ENCODE measurements around the gene TEC.

The TEC gene

DNA sequence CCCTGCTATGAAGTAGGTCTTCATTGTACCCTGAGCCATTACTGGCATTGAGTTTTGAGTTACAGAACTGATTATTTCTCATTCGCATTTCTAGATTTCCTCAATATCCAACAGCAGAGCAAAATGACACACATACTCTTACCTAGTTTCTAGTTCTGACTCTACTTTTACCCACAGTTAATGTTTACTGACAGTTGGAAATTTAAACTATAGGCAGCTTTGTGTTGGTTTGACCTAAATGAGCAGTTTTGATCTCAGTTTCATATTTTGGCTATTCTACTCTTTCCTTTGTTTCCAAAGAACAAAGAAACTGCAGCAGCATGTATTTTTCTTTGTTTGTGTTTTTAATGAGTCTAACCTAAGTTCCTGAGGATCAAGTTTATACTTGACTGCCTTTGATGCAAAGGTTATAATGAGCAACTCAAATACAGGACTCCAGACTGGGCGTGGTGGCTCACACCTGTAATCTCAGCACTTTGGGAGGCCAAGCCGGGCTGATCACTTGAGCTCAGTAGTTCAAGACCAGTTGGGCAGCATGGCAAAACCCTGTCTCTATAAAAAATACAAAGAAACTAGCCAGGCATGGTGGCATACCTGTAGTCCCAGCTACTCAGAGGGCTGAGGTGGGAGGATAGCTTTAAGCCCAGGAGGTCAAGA is 166.0 kb downstream of the TEC start:
- no peak overlapping the region for H3K27ac ChIP-seq
- POLR2A ChIA-PET (ENCODE audit: low non-redundant PET) = no interaction called here
- DNase-seq (ENCODE audit: low spot score) = no peak
- TF ChIP-seq CTCF (conservative IDR thresholded peaks at IDR 0.05; ENCODE audit: low read depth) = no peak
- CTCF ChIA-PET = no interaction called here

- no peak for DNase-seq (ENCODE audit: low spot score)
- ChIA-PET CTCF (interaction anchor here (0.6 to 1.1 kb wide), 4 partner anchors 9 to 1062 kb away, joined by 3 to 4 read pairs (median 3); no protein-coding TSS in a partner anchor), POLR2A (ENCODE audit: low non-redundant PET) (no interaction called here)
- TF ChIP-seq CTCF (conservative IDR thresholded peaks at IDR 0.05; ENCODE audit: low read depth) = no peak
- no peak overlapping the region for H3K27ac ChIP-seq
Measured at GRCh38 chr4:48102303-48102702, 167.3 kb downstream of the TEC start.

GRCh38 chr4:48100256-48100655 is 169.4 kb downstream of the TEC start:
- TF ChIP-seq CTCF (conservative IDR thresholded peaks at IDR 0.05; ENCODE audit: low read depth) = no peak
- no peak overlapping the region for H3K27ac ChIP-seq
- CTCF ChIA-PET = no interaction called here
- POLR2A ChIA-PET (ENCODE audit: low non-redundant PET) = no interaction called here
- DNase-seq (ENCODE audit: low spot score) = no peak

GRCh38 chr4:48095441-48095840 is 174.2 kb downstream of the TEC start:
- ChIA-PET CTCF (interaction anchor here (1.0 kb wide), 1 partner anchor 8 kb away, joined by 4 read pairs; no protein-coding TSS in a partner anchor), POLR2A (ENCODE audit: low non-redundant PET) (no interaction called here)
- no peak overlapping the region for H3K27ac ChIP-seq
- DNase-seq (ENCODE audit: low spot score) = no peak
- no peak for TF ChIP-seq CTCF (conservative IDR thresholded peaks at IDR 0.05; ENCODE audit: low read depth)

GRCh38 chr4:48093991-48094416 is 175.6 kb downstream of the TEC start:
- CTCF ChIA-PET = interaction anchor here (0.9 kb wide), 1 partner anchor 8 kb away, joined by 3 read pairs; no protein-coding TSS in a partner anchor

GRCh38 chr4:48090621-48091020 is 179.0 kb downstream of the TEC start:
- POLR2A ChIA-PET (ENCODE audit: low non-redundant PET) = interaction anchor here (0.6 kb wide), 1 partner anchor 88 kb away, joined by 7 read pairs; no protein-coding TSS in a partner anchor
- TF ChIP-seq CTCF (conservative IDR thresholded peaks at IDR 0.05; ENCODE audit: low read depth) = no peak

More at GRCh38 chr4:48093991-48094416, 175.6 kb downstream of the TEC start:
- DNase-seq (ENCODE audit: low spot score) = peak; percentile 80
- no peak overlapping the region for H3K27ac ChIP-seq
- POLR2A ChIA-PET (ENCODE audit: low non-redundant PET) = no interaction called here
- no peak for TF ChIP-seq CTCF (conservative IDR thresholded peaks at IDR 0.05; ENCODE audit: low read depth)

More at GRCh38 chr4:48090621-48091020, 179.0 kb downstream of the TEC start:
- DNase-seq (ENCODE audit: low spot score) = peak; percentile 20
- CTCF ChIA-PET = interaction anchor here (0.7 to 0.8 kb wide), 2 partner anchors 50 to 422 kb away, joined by 3 read pairs; no protein-coding TSS in a partner anchor
- H3K27ac ChIP-seq = no peak overlapping the region

Measured in RWPE1 (cell line).